ENCODE results near the gene IL18RAP.

DNA sequence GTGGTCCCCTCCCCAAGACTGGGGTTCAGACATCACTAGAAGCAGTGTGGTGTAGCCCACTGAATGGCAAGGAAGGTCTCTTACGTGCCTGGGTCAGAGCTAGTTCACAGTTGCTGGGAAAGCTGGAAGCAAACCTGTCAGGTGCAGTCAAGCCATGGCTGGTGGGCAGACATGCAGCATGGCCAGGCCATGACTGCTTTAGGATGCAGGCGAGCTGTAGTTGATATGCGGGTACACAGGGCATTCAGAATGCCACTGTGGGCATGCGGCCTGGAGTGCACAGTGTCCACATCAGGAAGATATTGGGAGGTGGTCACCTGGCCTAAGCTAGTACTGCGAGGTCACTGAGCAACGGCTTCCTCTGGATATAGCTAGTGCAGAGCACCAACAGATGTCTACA lies 38.2 kb downstream of the IL18RAP start:
- TF ChIP-seq CTCF (IDR thresholded peaks at IDR 0.05) = no peak
- no peak for TF ChIP-seq EP300 (IDR thresholded peaks at IDR 0.05)

Measured in sigmoid colon (tissue), 4 donors.